ENCODE measurements around the gene CFAP73. TPM values are rescaled to one million over a fixed set of nuclear protein-coding genes. Genes with fewer than 3 reads are reported as not detected.

CFAP73 gene
- total RNA-seq, 1 experiment from 2014 or later, result 0.94 TPM

GRCh38 chr12:113102811-113103210 is 46.7 kb upstream of the CFAP73 start:
- no peak for ATAC-seq
- TF ChIP-seq HMGA2 (CRISPR knock-in tag; IDR thresholded peaks at IDR 0.05), result peak; percentile 81; the same call in 1 of the 2 replicates
- TF ChIP-seq PREB (CRISPR knock-in tag; IDR thresholded peaks at IDR 0.05; ENCODE audit: borderline replicate concordance), result no peak
- CTCF ChIA-PET, result interaction anchor here (0.9 to 2.2 kb wide), 9 partner anchors 10 to 110 kb away, joined by 3 to 27 read pairs (median 11); partner anchors contain the start of genes CFAP73 and RASAL1
- no peaks in the 10 kb centered on the region for H3K9me3 Mint-ChIP-seq
- peaks cover 7% of the 10 kb centered on the region for H3K4me1 Mint-ChIP-seq
- POLR2A ChIA-PET, result interaction anchor here (0.6 to 0.7 kb wide), 2 partner anchors 18 to 307 kb away, joined by 3 to 7 read pairs; no protein-coding TSS in a partner anchor
- DNase-seq (ENCODE audit: low spot score), result no peak
- no peak overlapping the region for H3K27ac Mint-ChIP-seq
- no peaks in the 10 kb centered on the region; the same call in 1 of the 2 replicates for H3K27me3 Mint-ChIP-seq (ENCODE audit: low read depth)
- no peak overlapping the region for H3K4me3 Mint-ChIP-seq
- H3K36me3 Mint-ChIP-seq, result no peaks in the 10 kb centered on the region

- ChIA-PET CTCF (interaction anchor here (0.6 to 2.2 kb wide), 24 partner anchors 11 to 348 kb away, joined by 3 to 27 read pairs (median 4); partner anchors contain the start of genes CFAP73 and RASAL1), POLR2A (interaction anchor here (0.6 to 0.8 kb wide), 2 partner anchors 8 to 49 kb away, joined by 3 read pairs; no protein-coding TSS in a partner anchor)
- no peaks in the 10 kb centered on the region; the same call in 1 of the 2 replicates for H3K27me3 Mint-ChIP-seq (ENCODE audit: low read depth)
- H3K36me3 Mint-ChIP-seq, result no peaks in the 10 kb centered on the region
- DNase-seq (ENCODE audit: low spot score) (peak; percentile 85), ATAC-seq (peak; percentile 95)
- peak overlapping the region; percentile 71 for H3K4me3 Mint-ChIP-seq
- no peak overlapping the region for H3K27ac Mint-ChIP-seq
- peaks cover 2% of the 10 kb centered on the region for H3K4me1 Mint-ChIP-seq
- H3K9me3 Mint-ChIP-seq, result no peaks in the 10 kb centered on the region
- no peak for TF ChIP-seq ZNF416 (CRISPR knock-in tag; IDR thresholded peaks at IDR 0.05)
- peak; percentile 75; the same call in 1 of the 2 replicates for TF ChIP-seq CREM (CRISPR knock-in tag; IDR thresholded peaks at IDR 0.05)
- no peak for TF ChIP-seq ZNF671 (CRISPR knock-in tag; IDR thresholded peaks at IDR 0.05)
- no peak for TF ChIP-seq RORB (CRISPR knock-in tag; IDR thresholded peaks at IDR 0.05)
- TF ChIP-seq ETV6 (CRISPR knock-in tag; IDR thresholded peaks at IDR 0.05), result no peak; the same call in 1 of the 2 replicates
- 0 out of 2 replicates have a peak, but pooled peaks have one; percentile 34 for TF ChIP-seq MYBL2 (CRISPR knock-in tag; IDR thresholded peaks at IDR 0.05)
- TF ChIP-seq ATF6 (CRISPR knock-in tag; IDR thresholded peaks at IDR 0.05), result no peak
- TF ChIP-seq IRF1 (CRISPR knock-in tag; IDR thresholded peaks at IDR 0.05), result no peak
- TF ChIP-seq MLX (CRISPR knock-in tag; IDR thresholded peaks at IDR 0.05), result no peak
- no peak for TF ChIP-seq IRF2 (CRISPR knock-in tag; IDR thresholded peaks at IDR 0.05; ENCODE audit: borderline replicate concordance, low read depth)
- no peak for TF ChIP-seq ATF1 (CRISPR knock-in tag; IDR thresholded peaks at IDR 0.05)
- TF ChIP-seq USF2 (CRISPR knock-in tag; IDR thresholded peaks at IDR 0.05), result peak; percentile 98
- TF ChIP-seq FOXP4 (CRISPR knock-in tag; IDR thresholded peaks at IDR 0.05), result no peak
- no peak for TF ChIP-seq E2F1 (CRISPR knock-in tag; IDR thresholded peaks at IDR 0.05)
- TF ChIP-seq USF1 (CRISPR knock-in tag; IDR thresholded peaks at IDR 0.05), result peak; percentile 97
- 0 out of 2 replicates have a peak, but pooled peaks have one; percentile 68 for TF ChIP-seq ZBTB43 (CRISPR knock-in tag; IDR thresholded peaks at IDR 0.05)
- TF ChIP-seq ZNF138 (CRISPR knock-in tag; conservative IDR thresholded peaks at IDR 0.05), result peak; percentile 79; the same call in 1 of the 2 replicates
- 0 out of 2 replicates have a peak, but pooled peaks have one; percentile 19 for TF ChIP-seq CBFB (CRISPR knock-in tag; IDR thresholded peaks at IDR 0.05; ENCODE audit: low read depth)
These were observed 45.6 kb upstream of the CFAP73 start for GRCh38 chr12:113103756-113104450.
